Vagina (tissue), 2 donors: ENCODE results near the gene STARD7. TPM values are rescaled to one million over a fixed set of nuclear protein-coding genes. Genes with fewer than 3 reads are reported as not detected.

Experiments used
- DNase-seq, 2 donors: peaks; one replicate each; pipeline ENCODE4 v3.0.0-alpha.2; 2017; ENCODE audit errors: extremely low spot score in 2 of 2
- H3K27ac ChIP-seq: fragments of 200-600 bp; sonication (generic); one replicate; pipeline ENCODE4 v1.5.1; 2019
- H3K27me3 ChIP-seq: fragments of 200-600 bp; sonication (generic); one replicate; pipeline ENCODE4 v1.5.1; 2019
- H3K36me3 ChIP-seq, 2 donors: fragments of 200-600 bp; sonication (generic); one replicate each; pipeline ENCODE4 v1.5.1; 2017 to 2019
- H3K4me1 ChIP-seq: fragments of 200-600 bp; sonication (generic); one replicate; pipeline ENCODE4 v1.5.1; 2019
- H3K4me3 ChIP-seq, 2 donors: fragments of 200-600 bp; sonication (generic); 1 replicate in 1 of 2; 2 replicates in 1 of 2; pipeline ENCODE4 v1.5.1; 2016 to 2019
- H3K9me3 ChIP-seq: fragments of 200-600 bp; sonication (generic); one replicate; pipeline ENCODE4 v1.5.1; 2019
- POLR2A ChIP-seq, 2 donors: fragments of 450-650 bp; IDR thresholded peaks; one replicate each; pipeline ENCODE4 v1.6.1; 2017; ENCODE audit warnings: antibody characterized with exemption in 2 of 2, mild to moderate bottlenecking in 2 of 2, moderate library complexity in 2 of 2
- POLR2AphosphoS5 ChIP-seq, 2 donors: sonication (generic); formaldehyde crosslinking; IDR thresholded peaks; one replicate each; pipeline ENCODE4 v1.9.0; 2017; ENCODE audit warnings: antibody characterized with exemption in 2 of 2, mild to moderate bottlenecking in 2 of 2, low read depth in 1 of 2; ENCODE audit not compliant: insufficient read depth in 1 of 2
- intact Hi-C: fragments of 100-400 bp; cut with DNase I; formaldehyde crosslinking; loops from one replicate; pipeline ENCODE4 v1.15.1; 2023
- total RNA-seq: library from RNA; depleted of rRNA; stranded (reverse); fragments of >200 nt; gene quantifications from one replicate; pipeline ENCODE4 v1.2.3, GENCODE V29; 2016
- TF ChIP-seq, protein P1 (sequence below), 3 experiments: fragments of 450-650 bp in 2 of 3; fragments of 200-600 bp in 1 of 3; sonication (generic) in 1 of 3; IDR thresholded peaks; one replicate each; pipeline ENCODE4 v1.5.1; 2017 to 2019; ENCODE audit warnings: antibody characterized with exemption in 3 of 3, mild to moderate bottlenecking in 2 of 3, moderate library complexity in 2 of 3

Gene STARD7
- total RNA-seq, 1 donor from 2014 or later = 69.5 TPM

DNA sequence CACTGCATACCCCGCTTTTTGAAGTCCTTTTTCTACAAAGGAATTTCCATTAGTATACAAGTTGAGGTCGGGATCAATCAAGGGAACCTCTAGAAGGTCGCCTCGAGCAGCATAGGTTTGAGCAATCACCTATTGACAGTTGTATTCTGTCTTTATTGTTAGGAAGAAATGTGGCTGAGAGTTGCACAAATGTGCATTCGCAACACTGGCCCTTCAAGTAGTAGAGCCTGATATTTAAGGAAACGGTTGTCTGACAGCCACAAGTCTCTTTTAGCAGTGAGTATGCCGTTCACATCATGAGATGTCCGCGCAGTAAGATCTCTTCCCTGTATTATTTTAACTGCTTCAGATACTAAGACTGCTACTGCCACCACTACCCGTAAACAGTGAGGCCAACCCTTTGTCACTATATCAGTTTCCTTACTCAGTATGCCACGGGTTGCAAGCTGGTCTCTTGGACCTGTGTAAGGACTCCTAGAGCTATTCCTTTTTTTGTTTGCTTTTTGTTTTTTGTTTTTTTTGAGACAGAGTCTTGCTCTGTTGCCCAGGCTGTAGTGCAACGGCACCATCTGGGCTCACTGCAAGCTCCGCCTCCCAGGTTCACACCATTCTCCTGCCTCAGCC, 10.0 kb upstream of the STARD7 start:
- no peaks in the 10 kb centered on the region for H3K27me3 ChIP-seq
- intact Hi-C loops = no loop called here
- H3K36me3 ChIP-seq = no peaks in the 10 kb centered on the region
- DNase-seq = no peak
- TF ChIP-seq POLR2A (IDR thresholded peaks at IDR 0.05) = no peak
- TF ChIP-seq, protein P1, sequence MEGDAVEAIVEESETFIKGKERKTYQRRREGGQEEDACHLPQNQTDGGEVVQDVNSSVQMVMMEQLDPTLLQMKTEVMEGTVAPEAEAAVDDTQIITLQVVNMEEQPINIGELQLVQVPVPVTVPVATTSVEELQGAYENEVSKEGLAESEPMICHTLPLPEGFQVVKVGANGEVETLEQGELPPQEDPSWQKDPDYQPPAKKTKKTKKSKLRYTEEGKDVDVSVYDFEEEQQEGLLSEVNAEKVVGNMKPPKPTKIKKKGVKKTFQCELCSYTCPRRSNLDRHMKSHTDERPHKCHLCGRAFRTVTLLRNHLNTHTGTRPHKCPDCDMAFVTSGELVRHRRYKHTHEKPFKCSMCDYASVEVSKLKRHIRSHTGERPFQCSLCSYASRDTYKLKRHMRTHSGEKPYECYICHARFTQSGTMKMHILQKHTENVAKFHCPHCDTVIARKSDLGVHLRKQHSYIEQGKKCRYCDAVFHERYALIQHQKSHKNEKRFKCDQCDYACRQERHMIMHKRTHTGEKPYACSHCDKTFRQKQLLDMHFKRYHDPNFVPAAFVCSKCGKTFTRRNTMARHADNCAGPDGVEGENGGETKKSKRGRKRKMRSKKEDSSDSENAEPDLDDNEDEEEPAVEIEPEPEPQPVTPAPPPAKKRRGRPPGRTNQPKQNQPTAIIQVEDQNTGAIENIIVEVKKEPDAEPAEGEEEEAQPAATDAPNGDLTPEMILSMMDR (IDR thresholded peaks at IDR 0.05) = no peak
- TF ChIP-seq POLR2AphosphoS5 (IDR thresholded peaks at IDR 0.05; ENCODE audit: insufficient read depth in 1 of 2, low read depth in 1 of 2) = no peak
- no peaks in the 10 kb centered on the region for H3K4me1 ChIP-seq
- H3K4me3 ChIP-seq = no peak overlapping the region
- H3K27ac ChIP-seq = no peak overlapping the region
- no peaks in the 10 kb centered on the region for H3K9me3 ChIP-seq

DNA sequence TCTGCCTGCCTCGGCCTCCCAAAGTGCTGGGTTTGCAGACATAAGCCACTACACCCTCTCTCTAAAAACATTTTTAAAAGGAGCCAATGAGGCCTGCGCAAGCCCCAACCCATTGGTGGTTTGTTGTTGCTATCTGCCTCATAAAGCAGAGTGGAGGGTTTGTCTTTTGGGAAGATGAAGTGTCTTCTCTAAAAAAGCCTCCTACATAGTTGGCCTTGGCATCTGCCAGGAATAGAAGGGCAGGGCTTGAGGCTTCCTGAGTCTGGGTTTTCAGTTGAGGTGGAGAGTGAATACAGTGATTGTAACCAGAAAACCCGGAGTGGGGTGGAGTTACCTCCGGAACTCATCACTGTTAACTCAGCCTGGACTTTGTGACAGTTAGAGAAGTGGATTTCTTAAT, 5.9 kb upstream of the STARD7 start:
- Histone ChIP-seq H3K9me3 (no peaks in the 10 kb centered on the region), H3K36me3 (no peaks in the 10 kb centered on the region), H3K27me3 (no peaks in the 10 kb centered on the region), H3K4me1 (peaks cover 6% of the 10 kb centered on the region), H3K27ac (no peak overlapping the region), H3K4me3 (no peak overlapping the region)
- intact Hi-C loops = no loop called here
- no peak for DNase-seq
- TF ChIP-seq, protein P1 (IDR thresholded peaks at IDR 0.05) = no peak
- TF ChIP-seq POLR2A (IDR thresholded peaks at IDR 0.05) = no peak
- no peak for TF ChIP-seq POLR2AphosphoS5 (IDR thresholded peaks at IDR 0.05; ENCODE audit: insufficient read depth in 1 of 2, low read depth in 1 of 2)

DNA sequence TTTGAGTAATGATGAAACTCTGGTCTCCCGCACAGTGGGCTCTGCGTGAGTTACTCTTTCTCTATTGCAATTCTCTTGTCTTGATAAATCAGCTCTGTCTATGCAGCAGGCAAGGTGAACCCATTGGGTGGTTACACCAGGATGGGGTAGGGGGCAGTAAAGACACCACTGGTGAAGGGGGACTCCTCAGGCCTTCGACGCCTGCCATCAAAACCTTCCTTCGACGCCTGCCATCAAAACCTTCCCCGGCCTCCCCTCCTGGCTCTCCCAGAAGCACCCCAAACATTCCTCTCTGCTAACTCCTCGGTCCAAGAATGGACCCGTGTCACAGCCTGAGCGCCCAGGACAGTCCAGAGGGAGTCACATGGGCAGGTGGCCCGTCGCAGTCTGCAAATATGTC, 4.8 kb upstream of the STARD7 start:
- intact Hi-C loops = no loop called here

GRCh38 chr2:96212339-96212738, 3.7 kb upstream of the STARD7 start:
- intact Hi-C loops = no loop called here
- no peaks in the 10 kb centered on the region for H3K9me3 ChIP-seq
- DNase-seq = no peak
- no peaks in the 10 kb centered on the region for H3K27me3 ChIP-seq
- H3K27ac ChIP-seq = no peak overlapping the region
- H3K4me1 ChIP-seq = peaks cover 16% of the 10 kb centered on the region
- H3K36me3 ChIP-seq = no peaks in the 10 kb centered on the region
- TF ChIP-seq POLR2AphosphoS5 (IDR thresholded peaks at IDR 0.05; ENCODE audit: insufficient read depth in 1 of 2, low read depth in 1 of 2) = no peak
- TF ChIP-seq POLR2A (IDR thresholded peaks at IDR 0.05) = no peak
- TF ChIP-seq, protein P1 (IDR thresholded peaks at IDR 0.05) = no peak
- no peak overlapping the region for H3K4me3 ChIP-seq

More for the DNA sequence above, 4.8 kb upstream of the STARD7 start:
- Histone ChIP-seq H3K4me3 (no peak overlapping the region), H3K27me3 (no peaks in the 10 kb centered on the region), H3K27ac (no peak overlapping the region), H3K9me3 (no peaks in the 10 kb centered on the region), H3K36me3 (no peaks in the 10 kb centered on the region), H3K4me1 (peaks cover 12% of the 10 kb centered on the region)
- TF ChIP-seq, protein P1 (IDR thresholded peaks at IDR 0.05) = no peak
- no peak for TF ChIP-seq POLR2A (IDR thresholded peaks at IDR 0.05)
- no peak for TF ChIP-seq POLR2AphosphoS5 (IDR thresholded peaks at IDR 0.05; ENCODE audit: insufficient read depth in 1 of 2, low read depth in 1 of 2)
- no peak for DNase-seq

DNA sequence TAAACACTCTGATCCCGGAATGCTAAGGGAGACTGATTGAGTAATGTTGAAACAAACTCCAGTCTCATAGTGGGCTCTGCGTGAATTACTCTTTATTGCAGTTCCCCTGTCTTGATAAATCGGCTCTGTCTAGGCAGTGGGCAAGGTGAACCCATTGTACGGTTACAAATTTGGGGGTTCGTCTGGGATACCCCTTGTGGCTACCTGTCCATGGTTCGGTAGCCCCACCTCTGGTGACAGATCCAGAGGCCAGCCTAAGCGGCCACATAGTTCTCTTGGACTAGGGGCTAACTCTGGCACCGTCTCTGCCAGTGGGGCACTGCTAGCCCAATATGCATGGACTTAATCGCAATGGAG, 1.1 kb upstream of the STARD7 start:
- Histone ChIP-seq H3K4me3 (peak overlapping the region; percentile 83 to 88), H3K27ac (no peak overlapping the region), H3K4me1 (peaks cover 42% of the 10 kb centered on the region)

More for the DNA sequence above, 1.1 kb upstream of the STARD7 start:
- Histone ChIP-seq H3K36me3 (no peaks in the 10 kb centered on the region), H3K9me3 (no peaks in the 10 kb centered on the region), H3K27me3 (no peaks in the 10 kb centered on the region)
- intact Hi-C loops = loop anchor here (5.0 kb wide), 1 partner anchor 53 kb away; no protein-coding TSS in a partner anchor
- no peak for DNase-seq
- no peak for TF ChIP-seq POLR2AphosphoS5 (IDR thresholded peaks at IDR 0.05; ENCODE audit: insufficient read depth in 1 of 2, low read depth in 1 of 2)
- no peak for TF ChIP-seq POLR2A (IDR thresholded peaks at IDR 0.05)
- TF ChIP-seq, protein P1 (IDR thresholded peaks at IDR 0.05) = no peak
